Bone marrow (tissue), 2 donors: ENCODE data around the gene ULBP1.
"Not testable (repeated sequence)": the region's sequence is repeated elsewhere in the genome, so short reads cannot be mapped to it uniquely, and the experiment has no call there.

Source experiments
- DNase-seq, 2 donors: peaks; one replicate each; lab custom pipeline; 2025; lab: John Stamatoyannopoulos, UW

Gene ULBP1

GRCh38 chr6:149953390-149953789 is 10.4 kb upstream of the ULBP1 start:
- not testable (repeated sequence) for DNase-seq

DNA sequence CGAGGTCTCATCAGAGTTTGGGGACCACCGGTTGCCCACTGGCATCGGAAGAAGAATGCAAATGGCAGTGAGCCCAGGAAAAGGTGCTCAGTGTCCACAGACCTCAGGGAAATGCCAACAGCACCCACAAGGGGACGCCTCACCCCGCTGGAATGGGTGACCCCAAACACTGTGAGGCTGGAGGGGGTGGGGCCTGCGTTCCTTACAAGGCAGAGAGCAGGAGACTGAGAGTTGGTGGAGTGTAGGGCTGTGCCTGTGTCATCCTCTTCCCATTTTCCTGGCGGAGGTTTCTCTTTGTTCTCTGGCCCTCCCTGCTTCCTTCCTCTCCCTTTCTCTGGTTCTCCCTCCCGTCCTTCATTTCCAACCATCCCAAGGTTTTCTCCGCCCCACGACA is 9.8 kb upstream of the ULBP1 start:
- DNase-seq, result not testable (repeated sequence)

GRCh38 chr6:149954328-149954983 is 9.3 kb upstream of the ULBP1 start:
- not testable (repeated sequence) for DNase-seq

DNA sequence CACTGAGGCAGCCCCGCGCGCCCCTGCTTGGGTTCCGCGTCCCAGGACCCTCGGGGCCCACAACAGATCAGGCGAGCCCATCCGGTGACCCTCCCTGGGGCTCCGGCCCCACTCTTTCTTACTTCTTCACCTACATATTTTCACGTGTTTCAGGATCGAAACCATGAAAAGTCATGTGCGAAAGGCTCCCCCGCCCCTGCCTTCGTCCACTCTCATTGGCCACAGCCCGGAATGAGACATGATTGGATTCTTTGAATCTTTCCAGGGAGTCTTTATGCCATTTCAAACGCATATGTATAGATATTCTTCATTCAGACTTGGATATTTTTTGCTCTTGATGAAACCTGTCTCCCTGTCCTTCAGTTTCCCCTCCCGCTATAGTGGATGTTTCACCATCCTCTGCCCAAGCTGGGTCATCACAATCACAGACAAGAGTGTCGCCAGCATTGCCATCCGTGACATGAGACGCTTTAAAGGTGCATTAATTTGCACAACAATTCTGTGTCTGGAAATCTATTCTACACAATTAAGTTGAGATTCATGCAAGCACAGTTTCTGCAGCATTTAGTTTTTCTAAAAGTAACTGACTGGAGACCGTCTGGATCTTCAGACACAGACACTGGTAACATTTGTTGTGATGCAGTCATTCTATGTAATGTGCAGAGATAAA is 8.6 kb upstream of the ULBP1 start:
- DNase-seq, result not testable (repeated sequence)

- DNase-seq, result not testable (repeated sequence)
Measured at GRCh38 chr6:149955654-149956317, 8.0 kb upstream of the ULBP1 start.

GRCh38 chr6:149958124-149958523 is 5.6 kb upstream of the ULBP1 start:
- not testable (repeated sequence) for DNase-seq

DNA sequence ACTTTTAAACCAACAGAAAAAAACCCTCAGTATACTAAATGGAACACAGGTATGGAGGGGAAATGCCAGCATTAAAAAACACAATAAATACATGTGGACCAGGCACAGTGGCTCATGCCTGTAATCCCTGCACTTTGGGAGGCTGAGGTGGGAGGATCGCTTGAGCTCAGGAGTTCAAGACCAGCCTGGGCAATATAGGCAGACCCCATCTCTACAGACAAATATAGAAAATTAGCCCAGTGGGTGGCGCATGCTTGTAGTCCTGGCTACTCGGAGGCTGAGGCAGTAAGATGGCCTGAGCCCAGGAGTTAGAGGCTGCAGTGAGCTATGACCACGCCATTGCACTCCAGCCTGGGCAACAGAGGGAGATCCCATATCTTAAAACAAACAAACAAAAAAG is 3.9 kb upstream of the ULBP1 start:
- not testable (repeated sequence) for DNase-seq

GRCh38 chr6:149960488-149960887 is 3.3 kb upstream of the ULBP1 start:
- no peak for DNase-seq

DNA sequence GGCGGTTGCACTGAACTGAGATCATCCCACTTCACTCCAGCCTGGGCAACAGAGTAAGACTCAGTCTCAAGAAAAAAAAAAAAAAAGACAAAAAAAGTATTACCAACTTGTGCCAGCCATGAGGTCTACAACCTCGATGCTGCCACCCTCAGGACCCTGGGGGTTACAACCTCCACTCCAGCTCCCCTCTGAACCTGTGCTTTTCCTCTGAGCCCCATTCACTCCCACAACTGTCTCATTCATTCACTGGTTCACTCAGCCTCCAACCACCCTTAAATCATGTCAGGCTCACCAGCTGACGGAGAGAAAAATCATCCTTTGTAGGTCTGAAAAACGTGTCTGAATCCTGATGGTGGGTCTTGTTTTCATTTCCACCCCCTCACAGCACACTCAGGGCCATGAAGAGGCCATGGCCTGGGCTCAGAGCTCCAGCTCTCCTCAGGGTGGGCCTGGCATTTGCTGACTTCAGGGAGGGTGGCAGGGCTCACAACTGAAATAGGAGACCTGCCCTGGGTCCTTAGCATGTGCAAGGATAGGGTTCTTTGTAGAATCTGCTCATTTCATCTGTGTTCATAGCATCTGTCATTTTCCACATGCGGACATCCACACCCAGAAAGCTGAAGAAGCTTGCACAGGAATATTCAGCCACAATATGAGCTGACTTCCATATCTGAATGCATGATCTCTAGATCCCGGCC is 1.9 kb upstream of the ULBP1 start:
- DNase-seq, result no peak

GRCh38 chr6:149962461-149963211 is 1.1 kb upstream of the ULBP1 start:
- no peak for DNase-seq

- no peak for DNase-seq
Measured at GRCh38 chr6:149963212-149963461, 606 bp upstream of the ULBP1 start.

- DNase-seq, result peak in 1 of 2 donors; percentile 34
Measured at GRCh38 chr6:149964308-149965193, 808 bp downstream of the ULBP1 start.

GRCh38 chr6:149965194-149966020 is 1.7 kb downstream of the ULBP1 start:
- DNase-seq, result no peak

GRCh38 chr6:149966319-149966718 is 2.6 kb downstream of the ULBP1 start:
- not testable (repeated sequence) for DNase-seq

- no peak for DNase-seq
Measured at GRCh38 chr6:149967591-149967990, 3.8 kb downstream of the ULBP1 start.

- not testable (repeated sequence) for DNase-seq
Measured at GRCh38 chr6:149967999-149968398, 4.3 kb downstream of the ULBP1 start.

GRCh38 chr6:149968909-149969308 is 5.2 kb downstream of the ULBP1 start:
- DNase-seq, result not testable (repeated sequence)

GRCh38 chr6:149969635-149970034 is 5.9 kb downstream of the ULBP1 start:
- no peak for DNase-seq

DNA sequence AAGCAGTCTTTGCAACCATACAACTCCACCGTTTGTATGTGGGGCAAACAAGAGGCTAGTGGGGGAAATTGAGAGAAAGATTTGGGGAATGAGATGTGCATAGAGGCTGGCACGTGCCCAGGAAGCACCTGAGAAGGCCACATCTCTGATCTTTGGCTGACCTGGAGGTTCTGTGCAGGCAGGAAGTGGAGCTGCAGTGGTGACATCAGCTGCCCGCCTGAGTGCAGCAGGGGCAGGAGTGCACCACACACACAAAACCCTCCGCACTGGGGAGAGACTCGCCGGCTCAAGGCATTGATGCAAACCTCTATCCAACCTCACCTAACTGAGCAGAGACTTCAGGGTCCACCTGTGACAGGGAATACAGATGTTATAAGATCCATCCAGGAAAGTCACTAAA is 10.7 kb downstream of the ULBP1 start:
- not testable (repeated sequence) for DNase-seq

- no peak for DNase-seq
Measured at GRCh38 chr6:149974825-149975224, 11.1 kb downstream of the ULBP1 start.
